HCT116 (cell line): ENCODE results near the gene MAPK8. TPM values are rescaled to one million over a fixed set of nuclear protein-coding genes. Genes with fewer than 3 reads are reported as not detected.

ENCODE experiments used
- ATAC-seq: fragments of 200-7000 bp; cut with Tn5 transposase; 2 replicates; pipeline ENCODE4 v1.9.1; 2020; ENCODE audit warnings: mild to moderate bottlenecking, moderate library complexity
- BruUV-seq: library from RNA; stranded (reverse); fragments of 400-500 nt; replicated peaks from 2 replicates; lab custom pipeline; 2021; lab: Mats Ljungman, UMichigan
- CTCF ChIA-PET: fragments of 300-600 bp; sonication (Branson Sonifier 250); formaldehyde crosslinking; loops from one replicate; lab custom pipeline; 2021; ENCODE audit warnings: antibody characterized with exemption; lab: Charles Lee
- POLR2A ChIA-PET: fragments of 300-600, 350-600 bp; sonication (Branson Sonifier 250); formaldehyde crosslinking; loops from one replicate; lab custom pipeline; 2021; ENCODE audit warnings: antibody characterized with exemption; lab: Charles Lee
- RAD21 ChIA-PET, 2 experiments: fragments of 300-600 bp; sonication (Branson Sonifier 250); formaldehyde crosslinking; loops; one replicate each; lab custom pipeline; 2023; ENCODE audit warnings: low total read pairs in 2 of 2; ENCODE audit not compliant: uncharacterized antibody in 2 of 2, unreplicated experiment in 2 of 2, low non-redundant PET in 1 of 2; lab: Charles Lee
- DNase-seq: peaks from one replicate; pipeline ENCODE4 v3.0.0-alpha.2; 2010; ENCODE audit warnings: low read depth, low spot score
- H2AFZ ChIP-seq: fragments of 200-600 bp; shearing (Covaris generic), sonication (generic); 2 replicates; pipeline ENCODE4 v1.6.1; 2017; ENCODE audit warnings: low read depth, mixed run types, mixed read lengths, antibody characterized with exemption, low read length; ENCODE audit not compliant: poor library complexity, severe bottlenecking
- H3K27ac ChIP-seq: 2 replicates; pipeline ENCODE4 v1.5.1; 2012; ENCODE audit warnings: low read depth, low read length
- H3K27me3 ChIP-seq: fragments of 200-600 bp; sonication (generic); 2 replicates; pipeline ENCODE4 v1.6.1; 2016; ENCODE audit warnings: mixed run types, low read length, mixed read lengths; ENCODE audit not compliant: insufficient read depth
- H3K36me3 ChIP-seq, 2 experiments: fragments of 200-500 bp in 1 of 2; fragments of 200-600 bp in 1 of 2; sonication (Bioruptor generic) in 1 of 2; sonication (generic) in 1 of 2; 2 replicates each; pipeline versions ENCODE4 v1.5.1 to v1.6.1; 2014 to 2016; ENCODE audit warnings: low read length in 2 of 2, inconsistent platforms in 1 of 2, mixed read lengths in 1 of 2, mixed run types in 1 of 2; ENCODE audit not compliant: insufficient read depth in 2 of 2, control insufficient read depth in 1 of 2
- H3K4me1 ChIP-seq, 2 experiments: fragments of 200-600 bp in 1 of 2; sonication (generic) in 1 of 2; 2 replicates each; pipeline versions ENCODE4 v1.5.1 to v1.6.1; 2012 to 2017; ENCODE audit warnings: low read length in 2 of 2, inconsistent platforms in 1 of 2, mild to moderate bottlenecking in 1 of 2, mixed read lengths in 1 of 2, mixed run types in 1 of 2, moderate library complexity in 1 of 2; ENCODE audit not compliant: insufficient read depth in 2 of 2, control insufficient read depth in 1 of 2
- H3K4me2 ChIP-seq: fragments of 200-600 bp; sonication (generic); 2 replicates; pipeline ENCODE4 v1.6.1; 2017; ENCODE audit warnings: mixed run types, low read length, mixed read lengths
- H3K4me3 ChIP-seq, 2 experiments: fragments of 200-600 bp in 1 of 2; sonication (generic) in 1 of 2; replicated peaks in 1 of 2; 2 replicates each; pipeline ENCODE4 v1.5.1; 2011 to 2016; ENCODE audit warnings: low read length in 2 of 2, control low read depth in 1 of 2, low read depth in 1 of 2, mild to moderate bottlenecking in 1 of 2, mixed read lengths in 1 of 2, mixed run types in 1 of 2
- H3K79me2 ChIP-seq: fragments of 200-600 bp; sonication (generic); 2 replicates; pipeline ENCODE4 v1.6.1; 2017; ENCODE audit warnings: mild to moderate bottlenecking, mixed run types, low read length, moderate library complexity, mixed read lengths; ENCODE audit not compliant: insufficient read depth
- H3K9ac ChIP-seq: fragments of 200-600 bp; sonication (generic); 2 replicates; pipeline ENCODE4 v1.6.1; 2016; ENCODE audit warnings: low read length, mixed read lengths
- H3K9me2 ChIP-seq: fragments of 200-600 bp; sonication (generic), shearing (Covaris generic); 2 replicates; pipeline ENCODE4 v1.6.1; 2017; ENCODE audit warnings: mixed run types, mild to moderate bottlenecking, moderate library complexity; ENCODE audit not compliant: insufficient read depth
- H3K9me3 ChIP-seq, 2 experiments: fragments of 200-500 bp in 1 of 2; fragments of 200-600 bp in 1 of 2; sonication (Bioruptor generic) in 1 of 2; sonication (generic) in 1 of 2; 2 replicates each; pipeline ENCODE4 v1.6.1; 2014 to 2017; ENCODE audit warnings: low read length in 2 of 2, mixed read lengths in 2 of 2, inconsistent platforms in 1 of 2, low read depth in 1 of 2, mild to moderate bottlenecking in 1 of 2, mixed run types in 1 of 2, moderate library complexity in 1 of 2; ENCODE audit not compliant: control insufficient read depth in 1 of 2, insufficient read depth in 1 of 2
- H4K20me1 ChIP-seq: fragments of 200-600 bp; sonication (generic), shearing (Covaris generic); 2 replicates; pipeline ENCODE4 v1.6.1; 2017; ENCODE audit warnings: mixed run types, mild to moderate bottlenecking, moderate library complexity; ENCODE audit not compliant: insufficient read depth
- ATF3 ChIP-seq: IDR thresholded peaks from 2 replicates; pipeline ENCODE4 v1.6.1; 2012
- CEBPB ChIP-seq: IDR thresholded peaks from 2 replicates; pipeline ENCODE4 v1.6.1; 2012; ENCODE audit warnings: low read depth
- EZH2 ChIP-seq: fragments of 200-600 bp; sonication (generic); IDR thresholded peaks from 2 replicates; pipeline ENCODE4 v1.6.1; 2017; ENCODE audit warnings: antibody characterized with exemption, mixed run types
- FOSL1 ChIP-seq: IDR thresholded peaks from 2 replicates; pipeline ENCODE4 v1.6.1; 2012; ENCODE audit warnings: low read depth
- JUND ChIP-seq: IDR thresholded peaks from 2 replicates; pipeline ENCODE4 v1.6.1; 2012
- MAX ChIP-seq: IDR thresholded peaks from 2 replicates; pipeline ENCODE4 v1.6.1; 2012
- POLR2A ChIP-seq: IDR thresholded peaks from 2 replicates; pipeline ENCODE4 v1.7.0; 2011; ENCODE audit warnings: borderline replicate concordance; ENCODE audit not compliant: insufficient read depth, insufficient read length; ENCODE audit errors: extremely low read depth
- POLR2AphosphoS5 ChIP-seq: IDR thresholded peaks from 2 replicates; pipeline ENCODE4 v1.6.1; 2011; ENCODE audit warnings: mild to moderate bottlenecking, low read depth, low read length, moderate library complexity
- RAD21 ChIP-seq: IDR thresholded peaks from 2 replicates; pipeline ENCODE4 v1.6.1; 2012; ENCODE audit warnings: low read depth, mild to moderate bottlenecking
- SIN3A ChIP-seq: IDR thresholded peaks from 2 replicates; pipeline ENCODE4 v1.6.1; 2012; ENCODE audit warnings: low read depth
- SP1 ChIP-seq: IDR thresholded peaks from 2 replicates; pipeline ENCODE4 v1.6.1; 2012; ENCODE audit warnings: low read depth
- SRF ChIP-seq: IDR thresholded peaks from 2 replicates; pipeline ENCODE4 v1.6.1; 2012; ENCODE audit warnings: low read depth
- TCF7L2 ChIP-seq: IDR thresholded peaks from 2 replicates; pipeline ENCODE4 v1.7.0; 2011; ENCODE audit warnings: borderline replicate concordance, inconsistent platforms; ENCODE audit not compliant: insufficient read depth, insufficient read length; ENCODE audit errors: extremely low read depth
- ZFX ChIP-seq: fragments of 450-650 bp; IDR thresholded peaks from 2 replicates; pipeline ENCODE4 v1.6.1; 2017
- ZNF274 ChIP-seq: fragments of 200-500 bp; sonication (Bioruptor generic); IDR thresholded peaks from 2 replicates; pipeline ENCODE4 v1.6.1; 2014; ENCODE audit warnings: mild to moderate bottlenecking, low read depth, low read length, inconsistent platforms
- intact Hi-C: fragments of 100-400 bp; cut with micrococcal nuclease; formaldehyde crosslinking; loops from 2 replicates; pipeline ENCODE4 v1.10.0; 2022
- total RNA-seq: library from RNA; stranded (reverse); gene quantifications from one replicate; pipeline ENCODE4 v1.2.1, GENCODE V29; 2021; ENCODE audit not compliant: unreplicated experiment

MAPK8 gene
- total RNA-seq, 1 experiment from 2014 or later: 71.0 TPM

DNA sequence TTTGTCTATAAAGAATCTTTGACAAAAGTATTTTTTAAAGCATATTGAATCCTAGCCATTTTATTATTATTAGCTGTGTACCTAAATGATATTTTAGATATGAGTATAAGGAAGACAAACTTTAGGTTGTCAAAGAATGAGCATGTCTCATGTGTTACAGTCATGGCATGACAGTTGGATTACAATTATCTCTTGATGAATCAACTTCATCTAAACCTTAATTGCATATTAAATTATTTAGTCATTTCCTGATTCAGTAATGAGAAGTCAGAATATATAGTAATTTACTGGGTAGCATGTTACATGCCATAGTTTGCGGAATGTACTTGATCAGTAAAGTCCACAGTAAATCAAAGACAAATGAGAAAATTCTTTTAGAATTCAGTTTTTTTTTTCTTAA lies 59.2 kb downstream of the MAPK8 start:
- H3K9ac ChIP-seq: no peak overlapping the region
- TF ChIP-seq TCF7L2 (no peak), SP1 (no peak), JUND (no peak), FOSL1 (no peak), EZH2 (no peak), RAD21 (no peak), SRF (no peak), POLR2AphosphoS5 (no peak), ATF3 (no peak), POLR2A (no peak), ZNF274 (no peak), CEBPB (no peak), SIN3A (no peak), MAX (no peak), ZFX (no peak)
- H3K4me1 ChIP-seq: peaks cover 0 to 2% of the 10 kb centered on the region in 2 experiments; a peak in 1 of 4 replicates
- no peak overlapping the region for H3K27ac ChIP-seq
- intact Hi-C loops: no loop called here
- DNase-seq: no peak
- RAD21 ChIA-PET: interaction anchor here in 1 of 2 experiments (1.3 kb wide), 1 partner anchor 291 kb away, joined by 4 read pairs; no protein-coding TSS in a partner anchor
- H3K79me2 ChIP-seq: peaks cover 65% of the 10 kb centered on the region
- POLR2A ChIA-PET: no interaction called here
- no TSS peak for BruUV-seq
- no peaks in the 10 kb centered on the region for H3K27me3 ChIP-seq
- H3K9me2 ChIP-seq: no peaks in the 10 kb centered on the region
- no peaks in the 10 kb centered on the region for H3K9me3 ChIP-seq
- H4K20me1 ChIP-seq: no peaks in the 10 kb centered on the region
- no peak overlapping the region for H2AFZ ChIP-seq
- ATAC-seq: no peak
- CTCF ChIA-PET: interaction anchor here (1.1 kb wide), 1 partner anchor 141 kb away, joined by 3 read pairs; no protein-coding TSS in a partner anchor
- H3K36me3 ChIP-seq: no peaks in the 10 kb centered on the region
- no peak overlapping the region for H3K4me2 ChIP-seq
- no peak overlapping the region for H3K4me3 ChIP-seq
